HepG2 (cell line): ENCODE results near the gene IRF2. TPM values are rescaled to one million over a fixed set of nuclear protein-coding genes. Genes with fewer than 3 reads are reported as not detected.
A peak's percentile ranks its signal among the peaks of the same experiment; 100 is the strongest.

ENCODE experiments used
- ATAC-seq: fragments of 200-7000 bp; cut with Tn5 transposase; 3 replicates; pipeline ENCODE4 v1.9.1; 2020; ENCODE audit warnings: mild to moderate bottlenecking, moderate library complexity
- BruUV-seq: library from RNA; stranded (reverse); fragments of 400-500 nt; replicated peaks from 2 replicates; lab custom pipeline; 2021; lab: Mats Ljungman, UMichigan
- CTCF ChIA-PET: fragments of 300-600 bp; formaldehyde crosslinking; extraction: SDS; loops from one replicate; lab custom pipeline; 2021; ENCODE audit warnings: low total read pairs, inconsistent platforms, low intra/inter-chr PET ratio; lab: Yijun Ruan, JAX
- POLR2A ChIA-PET: fragments of 350-600 bp; sonication (Branson Sonifier 250); formaldehyde crosslinking; loops from one replicate; lab custom pipeline; 2020; ENCODE audit warnings: antibody characterized with exemption, inconsistent platforms; lab: Yijun Ruan, JAX
- DNase-seq: peaks from one replicate; pipeline ENCODE4 v3.0.0-alpha.2; 2015; ENCODE audit warnings: low spot score
- FAIRE-seq: peaks from 3 replicates; lab custom pipeline; 2011; peaks lifted over from hg19 to GRCh38; lab: Jason Lieb, UNC
- H2AFZ ChIP-seq: one replicate; pipeline ENCODE4 v1.6.1; 2011; ENCODE audit warnings: low read length, inconsistent platforms
- H3K27ac ChIP-seq: fragments of 300-600 bp; 3 replicates; pipeline ENCODE4 v1.8.0; 2011; ENCODE audit warnings: mixed run types, mild to moderate bottlenecking, mixed read lengths, low read length, inconsistent platforms; ENCODE audit not compliant: insufficient read depth; ENCODE audit errors: extremely low read length
- H3K27me3 ChIP-seq, 2 experiments: fragments of 200-600 bp in 1 of 2; 2 replicates in 1 of 2; 3 replicates in 1 of 2; pipeline versions ENCODE4 v1.6.0 to v1.8.0; 2011; ENCODE audit warnings: low read length in 2 of 2, mild to moderate bottlenecking in 2 of 2, moderate library complexity in 2 of 2, inconsistent platforms in 1 of 2; ENCODE audit not compliant: insufficient read depth in 2 of 2, control insufficient read depth in 1 of 2
- H3K36me3 ChIP-seq, 2 experiments: fragments of 200-600 bp in 1 of 2; replicated peaks in 1 of 2; 2 replicates in 1 of 2; 3 replicates in 1 of 2; pipeline versions ENCODE4 v1.5.1 to v1.8.0; 2011; ENCODE audit warnings: low read length in 2 of 2, inconsistent platforms in 1 of 2; ENCODE audit not compliant: insufficient read depth in 2 of 2, control insufficient read depth in 1 of 2
- H3K4me1 ChIP-seq: 2 replicates; pipeline ENCODE4 v1.5.1; 2012; ENCODE audit warnings: low read length, inconsistent platforms; ENCODE audit not compliant: insufficient read depth
- H3K4me2 ChIP-seq: 2 replicates; pipeline ENCODE4 v1.6.0; 2011; ENCODE audit warnings: low read depth, low read length, inconsistent platforms
- H3K4me3 ChIP-seq, 3 experiments: fragments of 200-600 bp in 1 of 3; sonication (generic), shearing (Covaris generic) in 1 of 3; replicated peaks in 1 of 3; 2 replicates each; pipeline ENCODE4 v1.5.1; 2011 to 2016; ENCODE audit warnings: low read length in 3 of 3, inconsistent platforms in 2 of 3, low read depth in 2 of 3, mild to moderate bottlenecking in 2 of 3, control low read depth in 1 of 3, mixed read lengths in 1 of 3; ENCODE audit not compliant: insufficient read depth in 1 of 3
- H3K79me2 ChIP-seq: one replicate; pipeline ENCODE4 v1.6.1; 2011; ENCODE audit warnings: low read length, inconsistent platforms; ENCODE audit not compliant: insufficient read depth
- H3K9ac ChIP-seq: 2 replicates; pipeline ENCODE4 v1.6.0; 2011; ENCODE audit warnings: mild to moderate bottlenecking, low read depth, low read length, inconsistent platforms; ENCODE audit not compliant: insufficient read depth
- H3K9me3 ChIP-seq: 2 replicates; pipeline ENCODE4 v1.5.1; 2012; ENCODE audit warnings: mild to moderate bottlenecking, low read length
- H4K20me1 ChIP-seq: 2 replicates; pipeline ENCODE4 v1.6.0; 2011; ENCODE audit warnings: inconsistent platforms, mild to moderate bottlenecking, low read length, moderate library complexity; ENCODE audit not compliant: insufficient read depth
- CEBPB ChIP-seq: IDR thresholded peaks from 2 replicates; pipeline ENCODE4 v1.6.1; 2011; ENCODE audit warnings: low read depth, low read length, improper control_type of control experiment, borderline replicate concordance
- CEBPG ChIP-seq: IDR thresholded peaks from 2 replicates; pipeline ENCODE4 v1.6.1; 2016
- HNF1A ChIP-seq, 2 experiments: sonication (generic) in 1 of 2; formaldehyde crosslinking in 1 of 2; IDR thresholded peaks; 2 replicates each; pipeline versions ENCODE4 v1.4.0 to v1.6.1; 2016 to 2020; ENCODE audit warnings: borderline replicate concordance in 1 of 2, low read depth in 1 of 2, mild to moderate bottlenecking in 1 of 2, missing genetic modification reagents in 1 of 2
- ZFX ChIP-seq: sonication (generic); formaldehyde crosslinking; IDR thresholded peaks from 2 replicates; pipeline ENCODE4 v1.4.0; 2020; ENCODE audit warnings: mild to moderate bottlenecking, low read depth, missing genetic modification reagents, moderate library complexity
- ZNF414 ChIP-seq: sonication (generic); formaldehyde crosslinking; IDR thresholded peaks from 2 replicates; pipeline ENCODE4 v1.5.0; 2020; ENCODE audit warnings: missing genetic modification reagents
- WGBS: methylation state at CpG from one replicate; pipeline ENCODE4 v1.1.6; 2017; ENCODE audit warnings: low lambda C conversion rate; 5-methylcytosine and 5-hydroxymethylcytosine counted together
- in situ Hi-C: cut with HindIII; loops from 2 replicates; pipeline ENCODE4 v1.10.0; 2017; ENCODE audit warnings: low pct_unique_long_range_greater_than_20kb; ENCODE audit not compliant: extremely low pct_ligation_motif_present
- intact Hi-C: fragments of 100-400 bp; cut with micrococcal nuclease; formaldehyde crosslinking; loops from one replicate; pipeline ENCODE4 v1.10.0; 2022; ENCODE audit not compliant: unreplicated experiment
- polyA plus RNA-seq, 8 experiments: library from polyadenylated mRNA; depleted of rRNA in 3 of 8; stranded (reverse) in 7 of 8; unstranded in 1 of 8; fragments of >200 nt; fragmentation: Illumina TruSeq in 4 of 8; extraction: Trizol in 4 of 8; gene quantifications; 2 replicates each; pipeline versions ENCODE4 v1.2.1 to v1.2.3, GENCODE V29; 2011 to 2016; ENCODE audit warnings: low read depth in 4 of 8, missing spikeins in 1 of 8, mixed read lengths in 1 of 8; ENCODE audit not compliant: insufficient read depth in 1 of 8
- total RNA-seq, 5 experiments: library from RNA; depleted of rRNA; stranded (reverse); fragments of >200 nt; fragmentation: Illumina TruSeq; extraction: Trizol; gene quantifications; 2 replicates each; pipeline ENCODE4 v1.2.3, GENCODE V29; 2016; ENCODE audit warnings: low read depth in 1 of 5

IRF2 gene
- total and polyA plus RNA-seq, 2 of the 13 experiments (the other 11 are each of a cell fraction or from before 2014, with no cell fraction given): 15.5 to 28.8 TPM

- Histone ChIP-seq H4K20me1 (peaks cover 3% of the 10 kb centered on the region; the same call in 1 of the 2 replicates), H3K9me3 (no peaks in the 10 kb centered on the region)
- no peak for TF ChIP-seq HNF1A (IDR thresholded peaks at IDR 0.05; ENCODE audit: low read depth)
- no peak for TF ChIP-seq HNF1A (CRISPR knock-in tag; IDR thresholded peaks at IDR 0.05; ENCODE audit: borderline replicate concordance)
- peak; percentile 50; the same call in 1 of the 2 replicates for TF ChIP-seq CEBPG (CRISPR knock-in tag)
- no peak for TF ChIP-seq ZNF414 (CRISPR knock-in tag)
- peak; percentile 48; the same call in 1 of the 2 replicates for TF ChIP-seq CEBPB
- TF ChIP-seq ZFX: 0 out of 2 replicates have a peak, but pooled peaks have one; percentile 1
- TF ChIP-seq, all 625 proteins: peak for 3
- WGBS: 91% methylated on average over 17 of the region's 17 CpGs
- Histone ChIP-seq H3K27ac (peak overlapping the region; percentile 36), H3K4me3 (no peak overlapping the region), H3K4me2 (no peak overlapping the region), H3K27me3 (no peaks in the 10 kb centered on the region), H3K36me3 (peaks cover 0 to 5% of the 10 kb centered on the region in 2 experiments; a peak in 3 of 5 replicates), H2AFZ (no peak overlapping the region), H3K9ac (no peak overlapping the region), H3K4me1 (peaks cover 38% of the 10 kb centered on the region), H3K79me2 (peaks cover 59% of the 10 kb centered on the region)
- BruUV-seq: no TSS peak
- POLR2A ChIA-PET: interaction anchor here (0.7 to 1.3 kb wide), 3 partner anchors 69 to 85 kb away, joined by 3 to 6 read pairs (median 3); no protein-coding TSS in a partner anchor
- FAIRE-seq: no peak
- no peak for DNase-seq
- ATAC-seq: no peak
- CTCF ChIA-PET: no interaction called here
- in situ Hi-C loops (loop anchor here (5.0 kb wide), 1 partner anchor 39 kb away; the partner anchor contains the start of gene IRF2), intact Hi-C loops (no loop called here)
Observed at GRCh38 chr4:184433258-184433892, 41.0 kb downstream of the IRF2 start.
